IgD-negative memory B cell (primary cell): ENCODE results near the gene CYP27B1. TPM values are rescaled to one million over a fixed set of nuclear protein-coding genes. Genes with fewer than 3 reads are reported as not detected.
A peak's percentile ranks its signal among the peaks of the same experiment; 100 is the strongest.

Source experiments
- H3K27ac Mint-ChIP-seq, 3 donors: one replicate each; pipeline ENCODE4 v1.8.0; 2020 to 2022; ENCODE audit warnings: mild to moderate bottlenecking in 3 of 3, mixed read lengths in 3 of 3, moderate library complexity in 1 of 3
- H3K27me3 Mint-ChIP-seq: one replicate; pipeline ENCODE4 v1.8.0; 2021; ENCODE audit warnings: mixed read lengths
- H3K36me3 Mint-ChIP-seq: one replicate; pipeline ENCODE4 v1.8.0; 2020; ENCODE audit warnings: mild to moderate bottlenecking, mixed read lengths
- H3K4me1 Mint-ChIP-seq, 3 donors: one replicate each; pipeline ENCODE4 v1.8.0; 2020 to 2022; ENCODE audit warnings: mixed read lengths in 3 of 3, mild to moderate bottlenecking in 1 of 3
- H3K4me3 Mint-ChIP-seq, 4 donors: one replicate each; pipeline ENCODE4 v1.8.0; 2020 to 2022; ENCODE audit warnings: mild to moderate bottlenecking in 4 of 4, mixed read lengths in 4 of 4, moderate library complexity in 3 of 4
- H3K9me3 Mint-ChIP-seq, 3 donors: one replicate each; pipeline ENCODE4 v1.8.0; 2020 to 2021; ENCODE audit warnings: mixed read lengths in 3 of 3, mild to moderate bottlenecking in 1 of 3
- polyA plus RNA-seq: library from polyadenylated mRNA; unstranded; fragments of 300-500 nt; fragmentation: Illumina TruSeq; gene quantifications from one replicate; pipeline ENCODE4 v1.2.3, GENCODE V29; 2021

Gene CYP27B1
- polyA plus RNA-seq, 1 donor from 2014 or later: 0.09 TPM

DNA sequence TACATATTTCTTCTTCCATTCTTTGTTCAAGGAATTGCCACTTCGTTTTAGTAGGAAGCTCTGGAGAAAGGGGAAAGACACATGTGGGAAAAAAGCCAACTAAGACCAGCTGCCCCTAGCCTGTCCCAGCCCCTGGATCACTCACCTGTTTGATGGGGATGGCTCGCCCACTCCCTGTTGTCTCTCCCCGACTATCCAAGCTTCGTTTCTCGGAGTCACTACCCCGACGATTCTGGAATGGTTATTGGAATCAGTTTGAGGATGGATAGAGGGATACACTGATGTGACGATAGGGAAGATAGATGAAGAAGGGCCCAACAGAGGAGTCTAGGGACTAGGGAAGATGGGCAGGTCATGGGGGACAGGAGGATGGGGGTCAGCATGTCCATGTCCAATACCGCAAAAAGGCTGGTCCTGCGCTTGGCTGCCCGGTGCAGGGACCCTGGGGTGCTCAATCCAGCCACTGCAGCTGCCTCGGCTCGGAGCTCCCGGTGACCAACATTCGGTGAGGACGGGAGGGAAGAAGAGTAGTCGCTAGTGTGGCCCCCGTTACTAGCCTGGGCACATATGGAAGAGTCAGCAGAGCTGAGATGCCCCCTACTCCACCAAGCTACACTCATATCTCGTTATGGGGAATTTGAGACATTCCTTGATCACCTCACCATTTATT is 35.3 kb downstream of the CYP27B1 start:
- H3K9me3 Mint-ChIP-seq: no peaks in the 10 kb centered on the region
- no peak overlapping the region for H3K4me3 Mint-ChIP-seq
- H3K36me3 Mint-ChIP-seq: peaks cover 9% of the 10 kb centered on the region
- H3K27me3 Mint-ChIP-seq: no peaks in the 10 kb centered on the region
- H3K27ac Mint-ChIP-seq: no peak overlapping the region
- H3K4me1 Mint-ChIP-seq: peaks cover 2 to 6% (median 3%) of the 10 kb centered on the region in 3 donors

DNA sequence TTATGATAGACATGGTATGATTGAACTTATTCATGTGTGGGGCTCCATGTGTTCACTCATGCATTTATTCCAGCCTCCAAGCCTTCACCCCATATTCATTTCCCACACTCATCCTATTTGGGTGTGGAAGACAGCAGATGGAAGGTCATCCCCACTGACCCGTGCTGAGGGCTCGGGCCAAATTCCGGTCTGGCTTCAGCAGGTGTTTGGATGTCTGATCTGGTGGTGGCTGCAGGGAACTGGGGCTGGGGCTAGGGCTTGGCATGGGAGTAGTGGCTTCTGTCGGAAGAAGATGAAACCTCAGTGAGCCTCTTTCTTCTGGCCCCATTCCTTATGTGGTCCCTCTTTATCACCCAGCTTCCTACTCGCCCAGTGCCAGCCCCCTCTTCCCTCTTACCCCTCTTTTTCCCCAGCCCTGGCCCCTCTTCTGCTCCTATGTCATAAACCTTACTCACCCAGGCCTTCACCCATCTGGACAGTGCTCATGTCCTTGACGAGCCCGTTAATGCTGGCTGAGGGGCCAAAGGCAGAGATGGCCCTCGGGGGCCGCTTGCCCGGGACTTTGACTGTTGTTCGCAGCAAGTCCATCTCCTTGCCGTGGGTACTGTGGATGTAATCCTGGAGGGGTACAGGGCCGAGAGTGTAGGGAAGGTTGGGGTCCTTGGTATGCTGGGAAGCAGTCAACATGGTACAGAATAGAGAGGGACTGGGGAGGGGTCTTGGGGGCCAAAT is 36.4 kb downstream of the CYP27B1 start:
- peak overlapping the region in 1 of 3 donors; percentile 59 for H3K27ac Mint-ChIP-seq
- peaks cover 12% of the 10 kb centered on the region for H3K36me3 Mint-ChIP-seq
- no peaks in the 10 kb centered on the region for H3K27me3 Mint-ChIP-seq
- no peak overlapping the region for H3K4me3 Mint-ChIP-seq
- no peaks in the 10 kb centered on the region for H3K9me3 Mint-ChIP-seq
- H3K4me1 Mint-ChIP-seq: peaks cover 0 to 8% (median 3%) of the 10 kb centered on the region in 3 donors

DNA sequence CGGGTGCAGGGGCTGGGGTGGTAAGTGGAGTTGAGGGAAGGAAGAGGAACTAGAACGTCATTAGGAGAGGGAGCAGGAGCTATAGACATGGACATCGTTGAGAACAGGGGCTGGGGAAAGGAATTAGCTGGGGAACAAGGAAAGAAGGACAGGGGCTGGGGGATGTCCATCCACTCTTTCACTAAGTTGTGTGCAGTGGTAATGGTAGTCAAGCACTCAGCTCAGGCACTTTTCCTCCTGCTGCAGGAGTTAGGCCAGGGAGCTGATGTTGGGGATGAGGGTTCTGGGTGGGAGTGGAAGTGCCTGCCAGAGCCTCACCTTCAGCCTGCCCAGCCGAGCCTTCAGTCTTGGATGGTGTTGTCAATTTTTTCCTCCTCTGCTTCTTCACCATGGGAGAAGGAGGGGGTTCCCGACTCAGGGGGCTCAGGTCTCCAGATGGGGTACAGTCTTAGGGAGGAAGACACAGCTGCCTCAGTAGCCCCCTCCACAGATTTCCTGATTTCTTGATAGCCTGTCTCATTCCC is 37.5 kb downstream of the CYP27B1 start:
- peaks cover 5 to 14% (median 8%) of the 10 kb centered on the region in 3 donors for H3K4me1 Mint-ChIP-seq
- H3K9me3 Mint-ChIP-seq: no peaks in the 10 kb centered on the region
- peak overlapping the region in 1 of 3 donors; percentile 71 for H3K27ac Mint-ChIP-seq
- H3K4me3 Mint-ChIP-seq: no peak overlapping the region
- H3K27me3 Mint-ChIP-seq: no peaks in the 10 kb centered on the region
- peaks cover 6% of the 10 kb centered on the region for H3K36me3 Mint-ChIP-seq

DNA sequence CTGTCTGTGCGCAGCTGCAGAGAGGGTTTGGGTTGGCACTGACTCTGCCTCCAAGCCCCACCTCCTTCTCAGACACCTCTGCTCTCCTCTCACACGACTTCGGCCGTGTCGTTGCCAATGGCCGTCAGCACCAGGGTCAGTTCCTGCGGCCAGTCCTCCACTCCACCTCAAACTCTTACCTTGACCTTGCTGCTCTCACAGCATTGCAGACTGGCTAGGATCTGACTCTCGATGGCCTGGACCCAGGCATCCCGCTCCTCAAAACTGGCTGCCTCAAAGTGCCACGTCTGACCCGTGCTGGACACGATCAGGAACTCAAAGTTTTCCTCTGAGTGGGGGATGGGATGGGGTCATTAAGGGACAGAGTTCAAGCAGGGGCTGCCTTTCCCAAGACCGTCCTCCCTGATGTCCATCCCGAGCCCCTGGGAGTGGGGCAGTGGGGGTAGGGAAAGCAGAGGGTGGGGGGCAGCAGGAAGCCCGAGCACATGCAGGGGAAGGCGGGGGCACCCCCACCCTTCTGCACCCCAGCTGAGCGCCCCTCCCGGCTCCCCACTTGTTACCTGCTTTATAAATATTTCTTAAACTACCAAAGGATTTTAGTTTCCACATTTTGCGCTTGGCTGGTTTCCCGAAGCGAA is 39.0 kb downstream of the CYP27B1 start:
- Mint-ChIP-seq H3K27ac (no peak overlapping the region), H3K4me1 (peaks cover 8 to 16% (median 12%) of the 10 kb centered on the region in 3 donors), H3K36me3 (peaks cover 4% of the 10 kb centered on the region), H3K27me3 (no peaks in the 10 kb centered on the region), H3K9me3 (no peaks in the 10 kb centered on the region), H3K4me3 (peak overlapping the region in 1 of 4 donors; percentile 57)

DNA sequence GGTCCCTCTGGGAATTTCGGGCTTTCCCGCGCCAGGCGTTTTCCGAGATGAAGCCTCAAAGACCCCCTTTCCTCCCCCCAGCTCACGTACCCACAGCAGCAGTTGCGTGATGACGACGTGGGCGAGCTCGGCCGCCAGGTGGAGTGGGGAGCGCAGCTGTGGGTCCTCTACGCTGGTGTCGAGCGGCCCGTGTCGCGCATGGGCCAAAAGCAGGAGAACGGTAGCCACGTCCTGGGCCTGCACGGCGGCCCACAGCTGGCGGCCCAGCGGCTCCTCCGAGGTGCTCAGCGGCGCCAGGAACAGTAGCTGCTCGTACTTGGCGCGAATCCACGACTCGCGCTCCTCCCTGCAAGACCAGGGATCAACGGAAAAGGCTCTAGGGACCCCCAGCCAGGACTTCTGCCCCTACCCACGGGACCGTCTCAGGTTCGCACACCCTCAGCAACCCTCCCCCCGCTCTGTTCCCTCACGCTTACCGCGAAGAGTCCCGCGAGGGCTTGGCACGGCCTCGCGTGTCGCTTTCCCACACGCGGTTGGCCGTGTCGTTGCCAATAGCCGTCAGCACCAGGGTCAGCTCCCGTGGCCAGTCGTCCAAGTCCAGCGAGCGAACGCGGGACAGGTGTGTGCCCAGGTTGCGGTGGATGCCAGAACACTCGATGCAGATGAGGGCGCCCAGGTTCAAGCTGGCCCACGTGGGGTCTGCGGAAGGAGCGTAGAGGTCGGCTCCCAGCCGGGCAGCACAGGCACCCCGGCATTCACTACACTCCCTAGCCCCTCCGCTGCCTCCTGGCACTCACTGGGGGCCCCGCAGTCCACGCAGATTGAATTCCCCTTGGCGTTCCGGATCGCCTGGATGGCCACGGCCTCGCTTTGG is 39.8 kb downstream of the CYP27B1 start:
- no peaks in the 10 kb centered on the region for H3K9me3 Mint-ChIP-seq
- no peak overlapping the region for H3K4me3 Mint-ChIP-seq
- peaks cover 4% of the 10 kb centered on the region for H3K36me3 Mint-ChIP-seq
- H3K27me3 Mint-ChIP-seq: no peaks in the 10 kb centered on the region
- peaks cover 8 to 16% (median 15%) of the 10 kb centered on the region in 3 donors for H3K4me1 Mint-ChIP-seq
- no peak overlapping the region for H3K27ac Mint-ChIP-seq

DNA sequence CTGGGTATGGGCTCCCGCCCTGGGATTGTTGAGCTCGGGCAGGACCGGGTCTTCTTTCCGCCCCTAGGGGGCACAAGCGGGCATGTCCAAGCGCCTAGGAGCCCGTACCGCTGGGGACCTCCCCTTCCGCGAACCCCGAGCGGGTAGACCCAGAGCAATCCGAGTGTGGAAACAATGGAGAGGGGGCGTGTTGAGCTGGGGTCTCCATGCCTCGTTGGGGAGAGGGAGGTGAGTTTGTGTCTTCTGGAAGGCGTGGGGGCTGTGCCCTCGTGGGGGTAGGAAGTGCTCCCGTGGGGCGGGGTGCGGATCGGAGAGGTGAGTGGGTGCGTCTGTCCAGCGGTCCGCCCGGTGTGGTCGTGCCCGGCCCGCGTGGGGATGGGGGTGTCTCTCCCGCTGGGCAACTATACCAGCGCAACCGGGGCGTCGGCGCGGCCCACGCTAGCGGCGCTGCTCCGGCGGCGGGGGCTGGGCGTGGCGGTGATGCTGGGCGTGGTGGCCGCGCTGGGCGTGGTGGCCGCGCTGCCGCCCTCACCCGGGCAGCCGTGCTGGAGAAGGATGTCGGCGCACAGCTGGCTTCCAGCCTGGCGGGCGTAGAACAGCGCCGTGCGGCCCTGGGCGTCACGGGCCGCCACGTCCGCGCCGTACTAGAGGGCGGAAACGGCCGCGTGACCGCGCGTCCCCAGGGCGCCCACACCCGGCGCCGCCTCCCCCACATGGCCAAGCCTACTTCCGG is 40.6 kb downstream of the CYP27B1 start:
- H3K4me3 Mint-ChIP-seq: peak overlapping the region in 2 of 4 donors; percentile 54 to 90
- H3K27ac Mint-ChIP-seq: no peak overlapping the region
- H3K4me1 Mint-ChIP-seq: peaks cover 8 to 16% (median 15%) of the 10 kb centered on the region in 3 donors
- H3K9me3 Mint-ChIP-seq: no peaks in the 10 kb centered on the region
- H3K36me3 Mint-ChIP-seq: peaks cover 6% of the 10 kb centered on the region
- H3K27me3 Mint-ChIP-seq: no peaks in the 10 kb centered on the region

DNA sequence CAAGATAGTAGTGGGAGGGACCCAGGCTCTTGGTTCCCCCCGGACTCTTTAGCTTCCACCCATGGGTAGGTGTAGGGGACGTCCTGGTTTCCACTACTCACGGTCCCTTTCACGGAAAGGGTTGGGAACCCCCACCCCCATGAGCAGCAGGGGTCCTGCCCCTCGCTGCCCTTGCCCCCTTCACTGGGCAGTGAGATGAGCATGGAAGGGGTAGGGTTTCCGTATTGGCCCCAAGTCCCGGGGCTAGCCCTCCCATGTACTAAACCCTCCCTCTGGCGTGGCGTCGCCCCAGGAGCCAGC is 41.1 kb downstream of the CYP27B1 start:
- Mint-ChIP-seq H3K4me1 (peaks cover 8 to 16% (median 15%) of the 10 kb centered on the region in 3 donors), H3K36me3 (peaks cover 6% of the 10 kb centered on the region), H3K4me3 (peak overlapping the region in 1 of 4 donors; percentile 45), H3K9me3 (no peaks in the 10 kb centered on the region), H3K27ac (no peak overlapping the region), H3K27me3 (no peaks in the 10 kb centered on the region)

DNA sequence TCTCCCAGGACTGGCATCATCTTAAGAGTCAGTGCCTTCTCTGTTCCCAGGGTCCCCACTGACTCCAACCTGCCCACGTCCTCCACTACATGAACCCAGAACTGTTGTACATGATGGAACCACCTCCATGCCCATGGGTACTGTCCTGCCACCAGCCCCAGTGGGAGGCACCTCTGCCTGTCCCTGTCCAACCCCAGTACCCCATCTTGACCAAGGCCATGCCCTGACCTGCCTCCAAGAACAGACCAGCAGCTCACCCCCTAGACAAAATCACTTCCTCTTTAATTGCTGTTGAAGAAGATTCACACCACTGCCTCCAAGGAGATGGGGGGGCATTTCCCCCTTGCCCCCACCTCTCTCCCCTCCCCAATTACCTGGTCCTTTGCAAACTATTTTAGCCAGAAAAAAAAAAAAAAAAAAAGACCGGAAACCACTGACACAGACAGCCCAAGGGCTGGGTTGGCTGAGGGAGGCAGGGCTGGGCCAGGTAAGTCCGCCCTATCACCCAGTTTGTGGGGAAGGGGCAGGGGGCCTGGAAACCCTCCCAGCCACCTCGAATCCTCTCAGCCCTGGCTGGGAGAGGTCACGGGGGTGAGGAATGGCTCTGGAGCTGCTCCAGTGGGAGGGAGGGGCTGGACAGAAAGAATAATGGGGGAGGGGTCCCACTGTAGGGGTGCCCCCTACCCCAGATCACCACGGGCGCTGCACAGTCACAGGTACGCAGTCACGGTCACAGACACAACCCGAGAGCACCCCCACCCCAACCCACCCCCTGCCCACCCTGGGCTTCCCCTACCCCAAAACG is 41.7 kb downstream of the CYP27B1 start:
- Mint-ChIP-seq H3K27me3 (no peaks in the 10 kb centered on the region), H3K27ac (peak overlapping the region; percentile 44 to 73 (median 59)), H3K9me3 (no peaks in the 10 kb centered on the region), H3K4me3 (peak overlapping the region in 3 of 4 donors; percentile 6 to 79 (median 72)), H3K36me3 (peaks cover 6% of the 10 kb centered on the region), H3K4me1 (peaks cover 8 to 16% (median 15%) of the 10 kb centered on the region in 3 donors)

DNA sequence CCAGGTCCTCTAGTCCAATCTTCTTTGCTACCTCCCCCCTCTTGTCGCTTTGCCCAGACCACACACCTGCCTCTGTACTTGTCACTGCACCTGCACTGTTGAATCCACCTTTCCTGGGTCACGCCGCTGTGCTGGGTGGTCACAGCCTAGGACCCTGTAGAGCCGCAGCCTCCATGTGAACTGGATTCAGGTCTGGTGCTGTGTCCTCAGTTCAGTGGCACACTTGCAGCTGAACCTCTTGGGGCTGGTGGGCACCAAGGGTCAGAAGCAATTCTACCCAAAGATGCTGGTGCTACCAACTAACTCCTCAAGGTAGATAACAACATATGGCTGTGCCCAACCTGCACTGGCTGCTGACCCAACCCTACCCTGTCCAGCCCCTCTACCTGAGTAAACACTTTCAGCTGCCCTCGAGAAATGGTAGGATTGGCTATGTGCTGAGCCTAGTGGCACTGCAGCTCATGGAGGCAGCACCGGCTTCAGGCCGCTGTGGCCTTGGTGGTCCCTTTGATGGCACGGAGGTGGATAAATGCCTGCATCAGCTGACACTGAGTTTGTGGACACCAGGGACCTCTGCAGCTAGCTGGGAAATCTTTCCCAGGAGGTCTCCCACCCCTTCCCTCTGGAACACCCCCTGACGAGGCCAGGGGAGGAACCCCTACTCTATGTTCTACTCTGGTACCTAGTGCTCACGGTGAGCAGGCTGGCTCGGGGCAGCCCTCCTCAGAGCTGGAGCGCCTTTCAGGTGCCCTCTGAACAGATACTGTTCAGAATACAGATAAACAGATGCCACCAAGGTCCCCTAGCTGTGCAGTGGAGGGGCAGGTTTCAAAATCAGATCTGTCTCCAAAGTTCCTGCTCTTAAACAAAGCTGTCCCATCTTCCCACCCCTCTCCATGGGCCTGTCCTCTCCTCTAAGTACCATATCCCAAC is 42.6 kb downstream of the CYP27B1 start:
- no peaks in the 10 kb centered on the region for H3K27me3 Mint-ChIP-seq
- H3K9me3 Mint-ChIP-seq: no peaks in the 10 kb centered on the region
- peak overlapping the region in 1 of 4 donors; percentile 6 for H3K4me3 Mint-ChIP-seq
- peak overlapping the region; percentile 44 to 73 (median 59) for H3K27ac Mint-ChIP-seq
- H3K4me1 Mint-ChIP-seq: peaks cover 13 to 15% (median 15%) of the 10 kb centered on the region in 3 donors
- peaks cover 6% of the 10 kb centered on the region for H3K36me3 Mint-ChIP-seq

DNA sequence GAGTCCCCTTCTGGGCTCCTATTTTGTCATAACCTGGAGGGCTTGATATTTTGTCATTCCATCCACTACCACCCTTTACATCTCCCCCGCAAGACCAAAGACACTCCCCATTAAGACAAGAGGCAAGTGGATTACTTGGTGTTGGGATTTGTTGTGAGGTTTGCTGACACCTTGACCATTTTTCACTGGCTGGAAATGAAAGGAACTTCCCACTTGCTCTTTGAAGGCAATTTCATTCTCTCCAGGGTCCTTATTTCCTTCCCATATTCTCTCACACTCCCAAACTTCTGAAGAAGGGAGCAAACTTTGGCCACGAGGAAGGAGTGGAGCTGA is 43.3 kb downstream of the CYP27B1 start:
- H3K4me1 Mint-ChIP-seq: peaks cover 13 to 15% (median 14%) of the 10 kb centered on the region in 3 donors
- no peak overlapping the region for H3K4me3 Mint-ChIP-seq
- no peaks in the 10 kb centered on the region for H3K9me3 Mint-ChIP-seq
- peaks cover 6% of the 10 kb centered on the region for H3K36me3 Mint-ChIP-seq
- peak overlapping the region in 2 of 3 donors; percentile 31 to 74 for H3K27ac Mint-ChIP-seq
- H3K27me3 Mint-ChIP-seq: no peaks in the 10 kb centered on the region

DNA sequence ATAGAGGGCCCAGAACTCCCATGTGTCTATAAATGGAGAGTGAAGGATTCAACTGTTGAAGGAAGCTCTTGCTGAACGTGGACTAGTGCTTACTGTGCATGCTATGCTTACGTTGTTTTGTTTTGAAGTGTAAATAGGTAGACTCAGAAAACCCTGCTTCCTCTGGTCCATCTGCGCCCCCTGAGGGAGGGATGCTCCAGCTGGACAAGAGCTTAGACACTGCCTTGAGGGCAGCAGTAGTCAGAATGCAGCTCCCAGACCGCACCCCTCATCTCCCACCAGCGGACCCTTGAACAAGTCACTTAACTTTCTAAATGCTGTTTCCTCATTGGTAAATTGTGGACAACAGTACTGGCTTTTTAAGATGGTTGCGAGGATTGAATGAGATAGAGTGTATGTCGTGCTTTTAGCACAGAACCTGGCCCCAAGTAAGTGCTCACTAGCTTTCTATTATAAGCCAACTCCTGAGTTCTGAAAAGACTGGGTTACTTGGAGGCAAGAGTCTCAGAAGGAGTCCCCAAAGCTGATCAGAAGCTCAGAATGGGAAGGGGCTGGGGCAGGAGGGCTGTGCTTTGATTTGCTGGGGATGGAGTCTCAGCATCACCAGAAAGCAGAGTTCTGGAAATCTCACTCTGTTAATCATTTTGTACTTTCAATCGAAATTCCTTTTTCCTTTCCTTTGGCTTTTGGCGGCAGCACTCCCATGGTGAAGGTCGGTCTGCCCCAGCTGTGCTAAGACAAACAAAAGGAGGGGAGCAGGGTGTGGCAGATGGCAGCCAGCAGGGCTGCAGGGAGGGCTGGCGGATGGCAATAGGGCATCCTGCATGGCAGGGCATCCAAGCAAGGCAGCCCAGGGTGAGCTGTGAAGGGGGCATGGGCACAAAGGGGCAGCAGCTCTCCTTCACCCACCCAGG is 43.9 kb downstream of the CYP27B1 start:
- Mint-ChIP-seq H3K27me3 (no peaks in the 10 kb centered on the region), H3K4me3 (no peak overlapping the region), H3K36me3 (peaks cover 9% of the 10 kb centered on the region), H3K9me3 (no peaks in the 10 kb centered on the region), H3K27ac (peak overlapping the region in 1 of 3 donors; percentile 74), H3K4me1 (peaks cover 10 to 15% (median 14%) of the 10 kb centered on the region in 3 donors)
